ENCODE measurements around the gene DIAPH3.
A peak's percentile ranks its signal among the peaks of the same experiment; 100 is the strongest.

DIAPH3 gene

GRCh38 chr13:59843040-59843439 lies 320.7 kb downstream of the DIAPH3 start:
- H3K4me3 ChIP-seq (ENCODE audit: low read depth, low read length) = no peak overlapping the region
- no peak for DNase-seq (ENCODE audit: low read depth)

- H3K4me3 ChIP-seq (ENCODE audit: low read depth, low read length) = no peak overlapping the region
- DNase-seq (ENCODE audit: low read depth) = no peak
Observed at GRCh38 chr13:59842507-59842906, 321.2 kb downstream of the DIAPH3 start.

- DNase-seq (ENCODE audit: low read depth) = no peak
- H3K4me3 ChIP-seq (ENCODE audit: low read depth, low read length) = no peak overlapping the region
Observed at GRCh38 chr13:59839186-59839585, 324.5 kb downstream of the DIAPH3 start.

GRCh38 chr13:59837101-59837500 lies 326.6 kb downstream of the DIAPH3 start:
- H3K4me3 ChIP-seq (ENCODE audit: low read depth, low read length) = no peak overlapping the region
- DNase-seq (ENCODE audit: low read depth) = no peak

GRCh38 chr13:59835569-59835968 lies 328.2 kb downstream of the DIAPH3 start:
- DNase-seq (ENCODE audit: low read depth) = no peak
- no peak overlapping the region for H3K4me3 ChIP-seq (ENCODE audit: low read depth, low read length)

- peak; percentile 6 for DNase-seq (ENCODE audit: low read depth)
- no peak overlapping the region for H3K4me3 ChIP-seq (ENCODE audit: low read depth, low read length)
Observed at GRCh38 chr13:59834801-59835200, 328.9 kb downstream of the DIAPH3 start.

GRCh38 chr13:59829690-59830089 lies 334.0 kb downstream of the DIAPH3 start:
- no peak overlapping the region for H3K4me3 ChIP-seq (ENCODE audit: low read depth, low read length)

GRCh38 chr13:59823486-59823885 lies 340.2 kb downstream of the DIAPH3 start:
- DNase-seq (ENCODE audit: low read depth) = peak; percentile 34

More at GRCh38 chr13:59829690-59830089, 334.0 kb downstream of the DIAPH3 start:
- no peak for DNase-seq (ENCODE audit: low read depth)

GRCh38 chr13:59809564-59809963 lies 354.2 kb downstream of the DIAPH3 start:
- DNase-seq (ENCODE audit: low read depth) = no peak
- no peak overlapping the region for H3K4me3 ChIP-seq (ENCODE audit: low read depth, low read length)

More at GRCh38 chr13:59823486-59823885, 340.2 kb downstream of the DIAPH3 start:
- no peak overlapping the region for H3K4me3 ChIP-seq (ENCODE audit: low read depth, low read length)

- DNase-seq (ENCODE audit: low read depth) = no peak
- H3K4me3 ChIP-seq (ENCODE audit: low read depth, low read length) = no peak overlapping the region
Observed at GRCh38 chr13:59806801-59807200, 356.9 kb downstream of the DIAPH3 start.

GRCh38 chr13:59801107-59801880 lies 362.4 kb downstream of the DIAPH3 start:
- no peak for DNase-seq (ENCODE audit: low read depth)
- no peak overlapping the region for H3K4me3 ChIP-seq (ENCODE audit: low read depth, low read length)

GRCh38 chr13:59793107-59793506 lies 370.6 kb downstream of the DIAPH3 start:
- DNase-seq (ENCODE audit: low read depth) = no peak
- H3K4me3 ChIP-seq (ENCODE audit: low read depth, low read length) = no peak overlapping the region

GRCh38 chr13:59790626-59791025 lies 373.1 kb downstream of the DIAPH3 start:
- no peak overlapping the region for H3K4me3 ChIP-seq (ENCODE audit: low read depth, low read length)
- DNase-seq (ENCODE audit: low read depth) = no peak

- no peak for DNase-seq (ENCODE audit: low read depth)
- no peak overlapping the region for H3K4me3 ChIP-seq (ENCODE audit: low read depth, low read length)
Observed at GRCh38 chr13:59789558-59789957, 374.2 kb downstream of the DIAPH3 start.

GRCh38 chr13:59787679-59788078 lies 376.0 kb downstream of the DIAPH3 start:
- no peak for DNase-seq (ENCODE audit: low read depth)
- no peak overlapping the region for H3K4me3 ChIP-seq (ENCODE audit: low read depth, low read length)

GRCh38 chr13:59782696-59783095 lies 381.0 kb downstream of the DIAPH3 start:
- DNase-seq (ENCODE audit: low read depth) = no peak
- no peak overlapping the region for H3K4me3 ChIP-seq (ENCODE audit: low read depth, low read length)

GRCh38 chr13:59780058-59780457 lies 383.7 kb downstream of the DIAPH3 start:
- no peak for DNase-seq (ENCODE audit: low read depth)
- no peak overlapping the region for H3K4me3 ChIP-seq (ENCODE audit: low read depth, low read length)

- peak; percentile 74 for DNase-seq (ENCODE audit: low read depth)
- no peak overlapping the region for H3K4me3 ChIP-seq (ENCODE audit: low read depth, low read length)
Observed at GRCh38 chr13:59776924-59777690, 386.6 kb downstream of the DIAPH3 start.

- DNase-seq (ENCODE audit: low read depth) = peak; percentile 66
- no peak overlapping the region for H3K4me3 ChIP-seq (ENCODE audit: low read depth, low read length)
Observed at GRCh38 chr13:59774491-59774971, 389.2 kb downstream of the DIAPH3 start.

- no peak overlapping the region for H3K4me3 ChIP-seq (ENCODE audit: low read depth, low read length)
- DNase-seq (ENCODE audit: low read depth) = no peak
Observed at GRCh38 chr13:59771272-59771671, 392.5 kb downstream of the DIAPH3 start.

GRCh38 chr13:59770451-59770850 lies 393.3 kb downstream of the DIAPH3 start:
- H3K4me3 ChIP-seq (ENCODE audit: low read depth, low read length) = no peak overlapping the region
- no peak for DNase-seq (ENCODE audit: low read depth)

Measured in skeletal muscle cell (primary cell).